Neural progenitor cell (in vitro differentiated cells): ENCODE data around the gene DGKD. TPM values are rescaled to one million over a fixed set of nuclear protein-coding genes. Genes with fewer than 3 reads are reported as not detected.
A peak's percentile ranks its signal among the peaks of the same experiment; 100 is the strongest.

Experiments
- DNase-seq: peaks from one replicate; pipeline ENCODE4 v3.0.0-alpha.2; 2016; ENCODE audit warnings: low spot score
- H2AFZ ChIP-seq: fragments of 200-600 bp; sonication (generic); replicated peaks from 2 replicates; pipeline ENCODE4 v1.6.1; 2016; ENCODE audit warnings: antibody characterized with exemption
- H3F3A ChIP-seq: fragments of 200-600 bp; sonication (generic); 2 replicates; pipeline ENCODE4 v1.6.1; 2016; ENCODE audit warnings: antibody characterized with exemption, low read depth
- H3K27ac ChIP-seq: fragments of 200-600 bp; sonication (generic); 2 replicates; pipeline ENCODE4 v1.5.1; 2016; ENCODE audit warnings: mild to moderate bottlenecking
- H3K27me3 ChIP-seq: fragments of 200-600 bp; sonication (generic); 2 replicates; pipeline ENCODE4 v1.6.1; 2016; ENCODE audit warnings: mild to moderate bottlenecking, moderate library complexity
- H3K36me3 ChIP-seq: fragments of 200-600 bp; sonication (generic); 2 replicates; pipeline ENCODE4 v1.5.1; 2016
- H3K4me1 ChIP-seq: fragments of 200-600 bp; sonication (generic); 2 replicates; pipeline ENCODE4 v1.6.1; 2016; ENCODE audit warnings: mixed run types
- H3K4me2 ChIP-seq: fragments of 200-600 bp; sonication (generic); 2 replicates; pipeline ENCODE4 v1.6.1; 2016
- H3K4me3 ChIP-seq: fragments of 200-600 bp; sonication (generic); 2 replicates; pipeline ENCODE4 v1.5.1; 2016
- H3K79me2 ChIP-seq: fragments of 200-600 bp; sonication (generic); 2 replicates; pipeline ENCODE4 v1.6.1; 2016; ENCODE audit warnings: low read depth
- H3K9ac ChIP-seq: fragments of 200-600 bp; sonication (generic); 2 replicates; pipeline ENCODE4 v1.6.1; 2016
- H3K9me3 ChIP-seq: fragments of 200-600 bp; sonication (generic); 2 replicates; pipeline ENCODE4 v1.5.1; 2016; ENCODE audit warnings: low read depth
- H4K20me1 ChIP-seq: fragments of 200-600 bp; sonication (generic); 2 replicates; pipeline ENCODE4 v1.6.1; 2016; ENCODE audit warnings: low read depth
- H3K27ac Mint-ChIP-seq: 3 replicates; pipeline ENCODE4 v1.8.0; 2021; ENCODE audit warnings: mixed read lengths
- H3K27me3 Mint-ChIP-seq: 2 replicates; pipeline ENCODE4 v1.8.0; 2022; ENCODE audit warnings: low read depth, mild to moderate bottlenecking, inconsistent platforms, moderate library complexity, mixed read lengths; ENCODE audit not compliant: insufficient read depth
- H3K36me3 Mint-ChIP-seq: 3 replicates; pipeline ENCODE4 v1.8.0; 2021; ENCODE audit warnings: mixed read lengths
- H3K4me1 Mint-ChIP-seq: 3 replicates; pipeline ENCODE4 v1.8.0; 2021; ENCODE audit warnings: mixed read lengths
- H3K4me3 Mint-ChIP-seq: 3 replicates; pipeline ENCODE4 v1.8.0; 2021; ENCODE audit warnings: mild to moderate bottlenecking, moderate library complexity, mixed read lengths
- H3K9me3 Mint-ChIP-seq: 3 replicates; pipeline ENCODE4 v1.8.0; 2020; ENCODE audit warnings: mixed read lengths
- EZH2 ChIP-seq: fragments of 200-600 bp; sonication (generic); IDR thresholded peaks from 2 replicates; pipeline ENCODE4 v1.6.1; 2017; ENCODE audit warnings: antibody characterized with exemption, mild to moderate bottlenecking, moderate library complexity
- EZH2phosphoT487 ChIP-seq: fragments of 200-600 bp; sonication (generic); IDR thresholded peaks from 2 replicates; pipeline ENCODE4 v1.6.1; 2017; ENCODE audit warnings: antibody characterized with exemption
- total RNA-seq: library from RNA; depleted of rRNA; stranded (reverse); fragments of >200 nt; gene quantifications from 2 replicates; pipeline ENCODE4 v1.2.3, GENCODE V29; 2015; ENCODE audit warnings: low replicate concordance
- TF ChIP-seq, protein P1 (sequence below): fragments of 200-600 bp; sonication (generic); IDR thresholded peaks from 2 replicates; pipeline ENCODE4 v1.5.1; 2017; ENCODE audit warnings: antibody characterized with exemption, mild to moderate bottlenecking

The DGKD gene
- total RNA-seq, 1 donor from 2014 or later = 10.9 TPM

DNA sequence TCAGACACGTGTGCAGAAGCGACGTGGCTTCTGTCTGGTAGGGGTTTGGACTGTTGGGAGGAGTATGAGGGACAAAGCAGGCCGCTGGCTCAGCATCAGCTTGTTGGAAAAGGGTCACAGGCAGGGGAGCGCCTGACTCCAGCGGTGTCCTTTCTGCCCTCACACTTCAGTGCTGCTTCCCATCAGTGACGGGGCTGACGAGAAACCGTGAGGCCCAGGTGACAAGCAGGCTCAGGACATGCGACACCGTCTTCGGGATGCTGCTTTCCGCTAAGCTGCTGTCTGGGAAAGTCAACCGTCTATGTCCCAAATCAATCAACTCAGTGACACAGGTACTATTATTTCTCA is 121.7 kb downstream of the DGKD start:
- H3K9ac ChIP-seq = no peak overlapping the region
- no peak overlapping the region for H3K4me2 ChIP-seq
- DNase-seq = no peak
- H3K27me3 ChIP-seq = no peaks in the 10 kb centered on the region
- Mint-ChIP-seq H3K27me3 (no peaks in the 10 kb centered on the region), H3K9me3 (no peaks in the 10 kb centered on the region), H3K4me1 (no peaks in the 10 kb centered on the region), H3K27ac (peak overlapping the region; percentile 60), H3K4me3 (no peak overlapping the region), H3K36me3 (peaks cover 6% of the 10 kb centered on the region)
- no peaks in the 10 kb centered on the region for H3K36me3 ChIP-seq
- no peak overlapping the region for H3K4me3 ChIP-seq
- no peaks in the 10 kb centered on the region for H4K20me1 ChIP-seq
- TF ChIP-seq EZH2 (no peak), EZH2phosphoT487 (no peak)
- TF ChIP-seq, protein P1, sequence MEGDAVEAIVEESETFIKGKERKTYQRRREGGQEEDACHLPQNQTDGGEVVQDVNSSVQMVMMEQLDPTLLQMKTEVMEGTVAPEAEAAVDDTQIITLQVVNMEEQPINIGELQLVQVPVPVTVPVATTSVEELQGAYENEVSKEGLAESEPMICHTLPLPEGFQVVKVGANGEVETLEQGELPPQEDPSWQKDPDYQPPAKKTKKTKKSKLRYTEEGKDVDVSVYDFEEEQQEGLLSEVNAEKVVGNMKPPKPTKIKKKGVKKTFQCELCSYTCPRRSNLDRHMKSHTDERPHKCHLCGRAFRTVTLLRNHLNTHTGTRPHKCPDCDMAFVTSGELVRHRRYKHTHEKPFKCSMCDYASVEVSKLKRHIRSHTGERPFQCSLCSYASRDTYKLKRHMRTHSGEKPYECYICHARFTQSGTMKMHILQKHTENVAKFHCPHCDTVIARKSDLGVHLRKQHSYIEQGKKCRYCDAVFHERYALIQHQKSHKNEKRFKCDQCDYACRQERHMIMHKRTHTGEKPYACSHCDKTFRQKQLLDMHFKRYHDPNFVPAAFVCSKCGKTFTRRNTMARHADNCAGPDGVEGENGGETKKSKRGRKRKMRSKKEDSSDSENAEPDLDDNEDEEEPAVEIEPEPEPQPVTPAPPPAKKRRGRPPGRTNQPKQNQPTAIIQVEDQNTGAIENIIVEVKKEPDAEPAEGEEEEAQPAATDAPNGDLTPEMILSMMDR = no peak
- no peaks in the 10 kb centered on the region for H3K9me3 ChIP-seq
- no peak overlapping the region for H3K27ac ChIP-seq
- no peaks in the 10 kb centered on the region for H3F3A ChIP-seq
- H2AFZ ChIP-seq = no peak overlapping the region
- H3K79me2 ChIP-seq = no peaks in the 10 kb centered on the region
- no peaks in the 10 kb centered on the region for H3K4me1 ChIP-seq

GRCh38 chr2:233476651-233477547 is 122.6 kb downstream of the DGKD start:
- Histone ChIP-seq H3K79me2 (no peaks in the 10 kb centered on the region), H3K27ac (no peak overlapping the region), H3K9ac (no peak overlapping the region), H3K4me1 (no peaks in the 10 kb centered on the region), H3K4me3 (no peak overlapping the region), H4K20me1 (no peaks in the 10 kb centered on the region), H2AFZ (no peak overlapping the region), H3F3A (no peaks in the 10 kb centered on the region), H3K36me3 (no peaks in the 10 kb centered on the region), H3K27me3 (no peaks in the 10 kb centered on the region), H3K9me3 (no peaks in the 10 kb centered on the region), H3K4me2 (no peak overlapping the region)
- Mint-ChIP-seq H3K27ac (no peak overlapping the region), H3K9me3 (no peaks in the 10 kb centered on the region), H3K4me1 (peaks cover 2% of the 10 kb centered on the region), H3K27me3 (no peaks in the 10 kb centered on the region), H3K4me3 (no peak overlapping the region), H3K36me3 (peaks cover 8% of the 10 kb centered on the region)
- TF ChIP-seq, protein P1 = no peak
- no peak for TF ChIP-seq EZH2
- TF ChIP-seq EZH2phosphoT487 = no peak
- no peak for DNase-seq

- Histone ChIP-seq H3K9ac (no peak overlapping the region), H2AFZ (no peak overlapping the region), H3K27me3 (no peaks in the 10 kb centered on the region), H3K9me3 (no peaks in the 10 kb centered on the region), H3F3A (no peaks in the 10 kb centered on the region), H3K4me3 (no peak overlapping the region), H3K4me1 (no peaks in the 10 kb centered on the region), H4K20me1 (no peaks in the 10 kb centered on the region), H3K4me2 (no peak overlapping the region), H3K36me3 (no peaks in the 10 kb centered on the region), H3K27ac (no peak overlapping the region), H3K79me2 (no peaks in the 10 kb centered on the region)
- Mint-ChIP-seq H3K4me3 (no peak overlapping the region), H3K4me1 (peaks cover 2% of the 10 kb centered on the region), H3K27ac (no peak overlapping the region), H3K36me3 (peaks cover 8% of the 10 kb centered on the region), H3K9me3 (peaks cover under 1% of the 10 kb centered on the region), H3K27me3 (no peaks in the 10 kb centered on the region)
- no peak for TF ChIP-seq EZH2phosphoT487
- TF ChIP-seq, protein P1 = no peak
- TF ChIP-seq EZH2 = no peak
- no peak for DNase-seq
These were observed 123.5 kb downstream of the DGKD start for GRCh38 chr2:233477548-233478433.
